H1 (cell line): ENCODE data around the gene SSTR3.

Source experiments
- CTCF ChIP-seq, 3 experiments: IDR thresholded peaks; 1 replicate in 2 of 3; 2 replicates in 1 of 3; pipeline versions ENCODE4 v1.5.1 to v1.6.1; 2011; ENCODE audit warnings: low read length in 3 of 3, mild to moderate bottlenecking in 3 of 3, inconsistent platforms in 2 of 3, low read depth in 1 of 3, moderate library complexity in 1 of 3; ENCODE audit not compliant: insufficient read depth in 1 of 3; ENCODE audit errors: control extremely low read depth in 1 of 3
- EP300 ChIP-seq, 2 experiments: IDR thresholded peaks; 1 replicate in 1 of 2; 2 replicates in 1 of 2; pipeline ENCODE4 v1.6.1; 2011 to 2012; ENCODE audit warnings: low read depth in 2 of 2, low read length in 2 of 2, mild to moderate bottlenecking in 2 of 2, borderline replicate concordance in 1 of 2, inconsistent platforms in 1 of 2, moderate library complexity in 1 of 2
- EZH2 ChIP-seq: fragments of 200-600 bp; sonication (generic); IDR thresholded peaks from 2 replicates; pipeline ENCODE4 v1.7.1; 2012; ENCODE audit warnings: low read depth, mild to moderate bottlenecking, moderate library complexity, low read length, inconsistent platforms; ENCODE audit not compliant: severe bottlenecking
- FOSL1 ChIP-seq: IDR thresholded peaks from 2 replicates; pipeline ENCODE4 v1.6.1; 2011; ENCODE audit warnings: mild to moderate bottlenecking, low read depth, low read length, moderate library complexity; ENCODE audit not compliant: insufficient read depth
- GTF2F1 ChIP-seq: IDR thresholded peaks from 2 replicates; pipeline ENCODE4 v1.6.1; 2012; ENCODE audit warnings: low read depth, low read length, improper control_type of control experiment, borderline replicate concordance
- JUN ChIP-seq: IDR thresholded peaks from 2 replicates; pipeline ENCODE4 v1.6.1; 2011; ENCODE audit warnings: low read depth, mild to moderate bottlenecking, improper control_type of control experiment, low read length
- KDM1A ChIP-seq: fragments of 200-600, 300-600 bp; sonication (generic); IDR thresholded peaks from 2 replicates; pipeline ENCODE4 v1.7.1; 2016; ENCODE audit warnings: mild to moderate bottlenecking, low read length, borderline replicate concordance
- POLR2A ChIP-seq, 2 experiments: IDR thresholded peaks; 1 replicate in 1 of 2; 2 replicates in 1 of 2; pipeline ENCODE4 v1.6.1; 2011; ENCODE audit warnings: low read depth in 2 of 2, low read length in 2 of 2, mild to moderate bottlenecking in 2 of 2; ENCODE audit errors: control extremely low read depth in 1 of 2
- POLR2AphosphoS5 ChIP-seq: IDR thresholded peaks from 2 replicates; pipeline ENCODE4 v1.6.1; 2011; ENCODE audit warnings: low read depth, low read length
- RXRA ChIP-seq: IDR thresholded peaks from 2 replicates; pipeline ENCODE4 v1.6.1; 2011; ENCODE audit warnings: low read depth, mild to moderate bottlenecking, low read length, moderate library complexity; ENCODE audit not compliant: insufficient read depth
- SIX5 ChIP-seq: IDR thresholded peaks from 2 replicates; pipeline ENCODE4 v1.6.1; 2011; ENCODE audit warnings: mild to moderate bottlenecking, low read depth, low read length
- YY1 ChIP-seq: IDR thresholded peaks from 2 replicates; pipeline ENCODE4 v1.6.1; 2011; ENCODE audit warnings: low read depth, mild to moderate bottlenecking, low read length
- ZNF274 ChIP-seq: IDR thresholded peaks from 2 replicates; pipeline ENCODE4 v1.7.0; 2012; ENCODE audit warnings: low read length, borderline replicate concordance; ENCODE audit errors: extremely low read depth

DNA sequence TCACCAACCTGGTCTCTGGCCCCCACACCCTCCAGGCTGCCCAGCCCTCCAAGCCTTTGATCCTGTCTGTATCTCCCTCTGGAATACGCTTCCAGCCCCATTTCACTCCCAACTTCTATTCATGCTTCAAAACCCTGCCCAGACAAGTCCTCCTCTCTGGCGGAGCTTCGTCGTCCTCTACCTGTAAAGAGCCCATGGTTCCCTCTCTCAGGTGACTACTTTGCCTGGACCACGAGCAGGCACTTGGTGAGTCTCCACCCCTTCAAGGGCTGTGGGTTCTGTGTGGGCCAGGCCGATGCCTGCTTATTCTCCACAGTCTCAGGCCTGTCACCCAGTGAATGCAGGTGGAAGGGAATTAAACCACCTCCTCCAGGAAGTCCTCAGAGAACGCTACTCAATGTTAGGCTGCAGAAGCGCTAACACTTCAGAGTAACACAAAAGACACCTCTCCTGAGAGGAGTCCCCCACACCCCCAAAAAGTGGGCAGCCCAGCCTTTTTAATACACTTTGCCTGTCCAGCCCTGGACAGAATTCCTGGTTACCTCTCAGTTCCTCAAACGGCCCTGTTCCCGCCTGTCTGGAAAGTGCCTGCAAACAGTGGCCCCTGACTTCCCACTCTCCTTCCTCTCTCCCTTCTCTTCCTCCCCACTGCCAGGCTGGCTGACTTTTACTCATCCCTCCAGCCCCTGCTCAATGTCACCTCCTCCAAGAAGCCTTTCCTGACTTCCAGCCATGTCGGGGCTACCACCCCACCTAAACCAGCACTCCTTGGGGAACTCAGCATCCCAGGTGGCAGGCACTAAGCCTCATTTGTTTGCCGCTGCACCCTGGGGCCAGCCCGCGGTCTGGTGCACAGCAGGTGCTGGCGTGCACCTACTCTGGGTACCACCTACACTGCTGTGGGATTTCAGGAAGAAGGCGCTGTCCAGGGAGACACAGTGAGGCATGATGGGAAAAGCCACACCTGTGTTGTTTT, 22.7 kb upstream of the SSTR3 start:
- TF ChIP-seq FOSL1 (no peak), EZH2 (no peak), GTF2F1 (no peak), ZNF274 (no peak), YY1 (no peak), CTCF (IDR thresholded peaks at IDR 0.05; ENCODE audit: control extremely low read depth in 1 of 3, insufficient read depth in 1 of 3, low read depth in 1 of 3, low read length in 3 of 3) (no peak), RXRA (no peak), SIX5 (no peak), POLR2A (IDR thresholded peaks at IDR 0.05; ENCODE audit: control extremely low read depth in 1 of 2, low read depth in 2 of 2, low read length in 2 of 2) (no peak), EP300 (IDR thresholded peaks at IDR 0.05; ENCODE audit: borderline replicate concordance in 1 of 2, low read depth in 2 of 2, low read length in 2 of 2) (no peak), POLR2AphosphoS5 (no peak), JUN (no peak), KDM1A (no peak)
